HG02938 (cell line): ENCODE measurements around the gene FAM180B.
A peak's percentile ranks its signal among the peaks of the same experiment; 100 is the strongest.
"Not testable (repeated sequence)": the region's sequence is repeated elsewhere in the genome, so short reads cannot be mapped to it uniquely, and the experiment has no call there.

Experiments used
- ATAC-seq: cut with Tn5 transposase; IDR thresholded peaks from one replicate; pipeline ENCODE4 v1.9.1; 2021; ENCODE audit warnings: mild to moderate bottlenecking, moderate library complexity; ENCODE audit not compliant: unreplicated experiment

FAM180B gene

GRCh38 chr11:47586098-47586855 lies at the start of gene FAM180B:
Gene FAM180B (plus strand): TSS chr11:47586678. CDS start chr11:47586769, 91 bp downstream.
- ATAC-seq = no peak

- no peak for ATAC-seq
Measured at GRCh38 chr11:47536915-47537314, 49.6 kb upstream of the FAM180B start.

DNA sequence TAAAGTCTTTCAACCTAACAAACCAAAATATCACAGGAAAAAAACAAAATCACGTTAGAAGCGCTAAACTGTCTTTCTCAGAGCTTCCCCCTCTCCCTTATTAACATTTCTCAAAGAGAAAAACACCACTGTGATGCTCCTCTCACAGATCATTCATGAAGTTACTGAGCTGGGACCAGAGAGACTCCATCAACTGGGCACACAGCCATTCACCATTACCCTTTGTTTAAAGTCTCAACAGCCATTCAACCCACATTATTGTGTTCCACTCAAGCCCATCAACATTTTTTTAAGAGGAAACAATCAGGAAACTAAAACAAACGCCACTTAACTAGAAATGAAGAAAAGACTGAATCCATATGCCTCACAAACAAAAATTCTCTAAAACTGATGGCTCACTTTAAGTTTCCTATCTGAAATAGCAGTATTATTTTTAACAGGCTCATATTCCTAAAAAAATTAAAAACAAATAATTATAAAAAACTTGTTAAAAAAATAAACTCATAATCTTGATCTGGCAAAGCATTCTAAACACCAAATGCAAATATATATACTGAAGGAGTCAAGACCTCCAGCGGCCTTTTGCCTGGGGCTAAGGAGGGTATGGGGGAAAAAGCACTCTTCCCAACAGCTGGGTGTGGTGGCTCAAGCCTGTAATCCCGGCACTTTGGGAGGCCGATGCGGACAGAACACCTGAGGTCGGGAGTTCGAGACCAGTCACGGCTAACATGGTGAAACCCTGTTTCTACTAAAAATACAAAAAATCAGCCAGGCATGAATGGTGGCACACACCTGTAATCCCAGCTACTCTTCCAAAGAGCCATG lies 47.5 kb upstream of the FAM180B start:
- no peak for ATAC-seq

DNA sequence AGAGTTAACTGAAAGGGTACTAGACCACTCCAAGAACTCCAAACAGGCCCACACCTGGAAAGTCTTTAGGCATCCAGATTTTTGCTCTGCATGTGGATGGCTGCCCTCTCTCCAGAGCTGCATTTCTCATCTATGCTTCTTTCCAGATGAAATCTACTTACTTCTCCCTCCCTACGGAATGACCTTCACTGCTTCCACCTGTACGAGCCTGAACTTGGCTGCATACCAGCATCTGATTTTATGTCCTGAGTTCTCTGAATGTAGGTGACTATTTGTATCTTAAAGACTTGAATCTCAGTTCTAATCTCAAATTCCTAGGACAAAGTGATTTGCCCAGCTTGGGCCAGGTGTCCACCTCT lies 46.8 kb upstream of the FAM180B start:
- ATAC-seq = no peak

GRCh38 chr11:47541070-47541469 lies 45.4 kb upstream of the FAM180B start:
- ATAC-seq = no peak

DNA sequence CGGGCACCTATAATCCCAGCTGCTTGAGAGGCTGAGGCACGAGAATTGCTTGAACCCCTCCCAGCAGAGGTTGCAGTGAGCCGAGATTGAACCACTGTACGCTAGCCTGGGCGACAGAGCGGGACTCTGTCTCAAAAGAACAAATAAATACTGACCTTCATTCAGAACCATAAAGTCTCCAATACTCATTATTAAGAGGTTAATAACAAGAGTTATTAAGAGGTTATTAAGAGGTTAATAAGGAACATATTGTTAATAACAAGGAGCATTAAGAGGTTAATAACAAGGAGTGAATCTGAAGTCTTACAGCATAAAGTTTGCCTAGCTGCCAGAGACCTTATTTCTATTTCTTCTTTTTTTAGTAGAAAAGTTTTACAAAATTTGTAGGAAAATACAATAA lies 41.2 kb upstream of the FAM180B start:
- no peak for ATAC-seq

- not testable (repeated sequence) for ATAC-seq
Measured at GRCh38 chr11:47546274-47546673, 40.2 kb upstream of the FAM180B start.

- ATAC-seq = no peak
Measured at GRCh38 chr11:47550288-47551047, 36.0 kb upstream of the FAM180B start.

DNA sequence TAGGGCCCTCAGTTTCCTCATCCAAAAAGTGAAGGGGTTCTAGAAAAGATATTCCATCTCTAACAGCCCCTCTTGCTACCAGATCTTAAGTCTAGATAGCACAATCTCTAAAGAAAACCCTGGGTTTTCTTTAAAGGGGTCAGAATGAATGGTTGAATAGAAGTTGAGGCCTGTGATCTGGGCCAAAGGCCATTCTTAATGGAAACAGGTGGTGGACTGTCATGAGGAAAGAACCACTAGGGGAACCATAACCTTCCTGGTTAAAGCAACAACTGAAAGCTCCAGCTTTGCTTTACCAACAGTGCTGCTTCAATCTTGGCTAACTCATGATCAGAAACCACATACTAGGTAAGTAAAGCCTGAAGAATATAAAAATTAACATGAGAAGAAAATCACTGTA lies 35.4 kb upstream of the FAM180B start:
- ATAC-seq = no peak

GRCh38 chr11:47552056-47552565 lies 34.4 kb upstream of the FAM180B start:
- ATAC-seq = no peak

GRCh38 chr11:47552566-47553405 lies 33.7 kb upstream of the FAM180B start, which contains the start of gene CELF1:
Gene CELF1 (minus strand): TSS chr11:47553132. CDS start chr11:47499523, 53,609 bp downstream.
- peak; percentile 89 for ATAC-seq

DNA sequence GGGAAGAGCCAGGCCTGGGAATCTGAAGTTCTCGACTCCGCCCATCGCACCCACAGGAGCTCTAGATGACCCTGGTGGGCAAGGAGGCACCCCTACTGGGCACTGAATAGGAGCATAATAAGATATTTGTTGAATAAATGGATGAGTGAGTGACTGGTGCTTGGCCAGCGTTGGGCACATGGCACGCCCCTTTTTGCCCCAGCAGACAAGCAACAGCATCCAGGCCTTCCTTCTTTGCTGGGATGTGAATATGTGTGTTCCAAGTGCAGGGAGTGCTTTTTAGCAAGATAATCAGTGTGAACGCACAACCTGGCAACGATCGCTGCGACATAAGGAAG lies 33.1 kb upstream of the FAM180B start:
- peak; percentile 36 for ATAC-seq

- ATAC-seq = not testable (repeated sequence)
Measured at GRCh38 chr11:47557004-47557403, 29.5 kb upstream of the FAM180B start.

- ATAC-seq = no peak
Measured at GRCh38 chr11:47558695-47559094, 27.8 kb upstream of the FAM180B start.

DNA sequence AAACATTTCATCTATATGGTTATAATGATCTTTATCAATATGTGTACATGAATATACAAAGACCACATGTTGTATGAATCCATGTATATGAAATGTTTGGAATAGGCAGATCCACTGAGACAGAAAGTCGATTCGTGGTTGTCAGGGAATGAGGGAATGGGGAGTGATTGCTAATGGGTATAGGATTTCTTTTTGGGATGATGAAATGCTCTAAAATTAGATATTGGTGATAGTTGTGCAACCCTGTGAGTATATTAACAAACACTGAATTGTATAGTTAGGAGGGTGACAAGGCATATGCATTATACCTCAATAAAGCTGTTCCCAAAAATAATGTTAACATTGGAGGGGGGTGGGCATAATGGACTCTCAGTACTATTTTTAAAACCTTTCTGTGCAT lies 26.1 kb upstream of the FAM180B start:
- ATAC-seq = no peak

DNA sequence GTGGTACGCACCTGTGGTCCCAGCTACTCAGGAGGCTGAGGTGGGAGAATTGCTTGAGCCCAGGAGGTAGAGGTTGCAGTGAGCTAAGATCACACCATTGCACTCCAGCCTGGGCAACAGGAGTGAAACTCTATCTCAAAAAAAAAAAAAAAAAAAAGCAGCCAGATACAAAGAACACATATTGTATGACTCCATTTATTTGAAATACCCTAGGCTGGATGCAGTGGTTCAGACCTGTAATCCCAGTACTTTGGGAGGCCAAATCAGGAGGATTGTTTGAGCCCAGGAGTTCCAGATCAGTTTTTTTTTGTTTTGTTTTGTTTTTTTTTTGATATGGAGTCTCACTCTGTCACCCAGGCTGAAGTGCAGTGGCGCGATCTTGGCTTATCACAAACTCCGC lies 24.1 kb upstream of the FAM180B start:
- ATAC-seq = not testable (repeated sequence)

- ATAC-seq = not testable (repeated sequence)
Measured at GRCh38 chr11:47564366-47564765, 22.1 kb upstream of the FAM180B start.

DNA sequence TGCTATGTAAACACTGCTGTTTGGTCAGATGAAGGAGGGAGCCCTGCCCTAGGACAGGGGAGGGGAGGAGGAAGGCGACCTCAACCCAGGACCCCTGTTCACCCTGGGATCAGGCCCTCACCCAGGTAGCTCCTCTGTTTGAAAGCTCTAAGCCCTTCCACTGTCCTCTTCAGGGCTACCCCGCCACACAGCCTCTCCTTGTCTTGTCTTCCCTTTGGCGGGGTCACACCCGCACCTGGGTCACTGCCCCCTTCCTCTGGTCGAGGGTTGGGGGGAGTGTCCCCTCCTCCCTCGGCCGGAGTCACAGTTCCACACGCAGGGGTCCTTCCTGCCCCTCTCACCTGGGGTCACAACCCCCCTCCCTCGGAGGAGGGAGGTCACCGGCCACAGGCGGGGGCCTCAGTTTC lies 21.5 kb upstream of the FAM180B start:
- ATAC-seq = no peak

- peak; percentile 45 for ATAC-seq
Measured at GRCh38 chr11:47565340-47566148, 20.9 kb upstream of the FAM180B start, which contains the start of gene PTPMT1. Gene PTPMT1 (plus strand): TSS chr11:47565599. CDS start chr11:47565623, 24 bp downstream.
